PC-3 (cell line): ENCODE measurements around the gene HCAR2.
"Not testable (repeated sequence)": the region's sequence is repeated elsewhere in the genome, so short reads cannot be mapped to it uniquely, and the experiment has no call there.

ENCODE experiments used
- EZH2 ChIP-seq: fragments of 300-600 bp; sonication (generic); IDR thresholded peaks from one replicate; pipeline ENCODE4 v1.6.1; 2017; ENCODE audit warnings: antibody characterized with exemption, mild to moderate bottlenecking, low read length; ENCODE audit not compliant: unreplicated experiment
- EZH2phosphoT487 ChIP-seq: fragments of 300-600 bp; sonication (generic); IDR thresholded peaks from 2 replicates; pipeline ENCODE4 v1.6.1; 2018; ENCODE audit warnings: mild to moderate bottlenecking, antibody characterized with exemption, low read length, borderline replicate concordance
- TF ChIP-seq, protein P1 (sequence below): fragments of 300-600 bp; sonication (generic); conservative IDR thresholded peaks from 2 replicates; pipeline ENCODE4 v1.5.1; 2017; ENCODE audit warnings: antibody characterized with exemption, low read depth, mild to moderate bottlenecking, low read length

DNA sequence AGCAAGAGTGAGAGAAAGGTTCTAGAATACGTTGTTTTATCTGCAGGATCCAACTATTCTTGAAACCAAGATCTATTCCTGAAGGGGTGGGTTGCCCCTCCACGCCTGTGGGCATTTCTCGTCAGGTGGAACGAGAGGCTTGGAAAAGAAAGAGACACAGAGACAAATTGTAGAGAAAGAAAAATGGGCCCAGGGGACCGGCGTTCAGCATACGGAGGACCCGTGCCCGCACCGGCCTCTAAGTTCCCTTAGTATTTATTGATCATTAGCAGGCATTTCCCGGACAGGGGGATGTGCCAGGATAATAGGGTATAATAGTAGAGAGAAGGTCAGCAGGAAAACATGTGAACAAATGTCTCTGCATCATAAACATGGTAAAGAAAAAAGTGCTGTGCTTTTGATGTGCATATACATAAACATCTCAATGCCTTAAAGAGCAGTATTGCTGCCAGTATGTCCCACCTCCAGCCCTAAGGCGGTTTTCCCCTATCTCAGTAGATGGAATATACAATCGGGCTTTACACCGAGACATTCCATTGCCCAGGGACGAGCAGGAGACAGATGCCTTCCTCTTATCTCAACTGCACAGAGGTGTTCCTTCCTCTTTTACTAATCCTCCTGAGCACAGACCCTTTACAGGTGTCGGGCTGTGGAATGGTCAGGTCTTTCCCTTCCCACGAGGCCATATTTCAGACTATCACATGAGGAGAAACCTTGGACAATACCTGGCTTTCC is 47.8 kb upstream of the HCAR2 start:
- TF ChIP-seq EZH2phosphoT487, EZH2: not testable (repeated sequence)
- TF ChIP-seq, protein P1, sequence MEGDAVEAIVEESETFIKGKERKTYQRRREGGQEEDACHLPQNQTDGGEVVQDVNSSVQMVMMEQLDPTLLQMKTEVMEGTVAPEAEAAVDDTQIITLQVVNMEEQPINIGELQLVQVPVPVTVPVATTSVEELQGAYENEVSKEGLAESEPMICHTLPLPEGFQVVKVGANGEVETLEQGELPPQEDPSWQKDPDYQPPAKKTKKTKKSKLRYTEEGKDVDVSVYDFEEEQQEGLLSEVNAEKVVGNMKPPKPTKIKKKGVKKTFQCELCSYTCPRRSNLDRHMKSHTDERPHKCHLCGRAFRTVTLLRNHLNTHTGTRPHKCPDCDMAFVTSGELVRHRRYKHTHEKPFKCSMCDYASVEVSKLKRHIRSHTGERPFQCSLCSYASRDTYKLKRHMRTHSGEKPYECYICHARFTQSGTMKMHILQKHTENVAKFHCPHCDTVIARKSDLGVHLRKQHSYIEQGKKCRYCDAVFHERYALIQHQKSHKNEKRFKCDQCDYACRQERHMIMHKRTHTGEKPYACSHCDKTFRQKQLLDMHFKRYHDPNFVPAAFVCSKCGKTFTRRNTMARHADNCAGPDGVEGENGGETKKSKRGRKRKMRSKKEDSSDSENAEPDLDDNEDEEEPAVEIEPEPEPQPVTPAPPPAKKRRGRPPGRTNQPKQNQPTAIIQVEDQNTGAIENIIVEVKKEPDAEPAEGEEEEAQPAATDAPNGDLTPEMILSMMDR = not testable (repeated sequence)
